Tibial nerve (tissue), 4 donors: ENCODE results near the gene ITPKC.

ENCODE experiments used
- EP300 ChIP-seq, 2 donors: sonication (generic); formaldehyde crosslinking; IDR thresholded peaks; one replicate each; pipeline ENCODE4 v1.6.1; 2017; ENCODE audit warnings: antibody characterized with exemption in 2 of 2, mild to moderate bottlenecking in 1 of 2
- TF ChIP-seq, protein P1 (sequence below), 5 experiments: fragments of 200-600 bp in 3 of 5; fragments of 450-650 bp in 2 of 5; sonication (generic) in 3 of 5; IDR thresholded peaks; one replicate each; pipeline ENCODE4 v1.5.1; 2016 to 2019; ENCODE audit warnings: antibody characterized with exemption in 5 of 5, mild to moderate bottlenecking in 3 of 5, moderate library complexity in 2 of 5

GRCh38 chr19:40719414-40719894, 2.5 kb downstream of the ITPKC start:
- no peak for TF ChIP-seq EP300 (IDR thresholded peaks at IDR 0.05)
- TF ChIP-seq, protein P1, sequence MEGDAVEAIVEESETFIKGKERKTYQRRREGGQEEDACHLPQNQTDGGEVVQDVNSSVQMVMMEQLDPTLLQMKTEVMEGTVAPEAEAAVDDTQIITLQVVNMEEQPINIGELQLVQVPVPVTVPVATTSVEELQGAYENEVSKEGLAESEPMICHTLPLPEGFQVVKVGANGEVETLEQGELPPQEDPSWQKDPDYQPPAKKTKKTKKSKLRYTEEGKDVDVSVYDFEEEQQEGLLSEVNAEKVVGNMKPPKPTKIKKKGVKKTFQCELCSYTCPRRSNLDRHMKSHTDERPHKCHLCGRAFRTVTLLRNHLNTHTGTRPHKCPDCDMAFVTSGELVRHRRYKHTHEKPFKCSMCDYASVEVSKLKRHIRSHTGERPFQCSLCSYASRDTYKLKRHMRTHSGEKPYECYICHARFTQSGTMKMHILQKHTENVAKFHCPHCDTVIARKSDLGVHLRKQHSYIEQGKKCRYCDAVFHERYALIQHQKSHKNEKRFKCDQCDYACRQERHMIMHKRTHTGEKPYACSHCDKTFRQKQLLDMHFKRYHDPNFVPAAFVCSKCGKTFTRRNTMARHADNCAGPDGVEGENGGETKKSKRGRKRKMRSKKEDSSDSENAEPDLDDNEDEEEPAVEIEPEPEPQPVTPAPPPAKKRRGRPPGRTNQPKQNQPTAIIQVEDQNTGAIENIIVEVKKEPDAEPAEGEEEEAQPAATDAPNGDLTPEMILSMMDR (IDR thresholded peaks at IDR 0.05) = no peak
